ENCODE measurements around the gene SPSB2.

The SPSB2 gene

DNA sequence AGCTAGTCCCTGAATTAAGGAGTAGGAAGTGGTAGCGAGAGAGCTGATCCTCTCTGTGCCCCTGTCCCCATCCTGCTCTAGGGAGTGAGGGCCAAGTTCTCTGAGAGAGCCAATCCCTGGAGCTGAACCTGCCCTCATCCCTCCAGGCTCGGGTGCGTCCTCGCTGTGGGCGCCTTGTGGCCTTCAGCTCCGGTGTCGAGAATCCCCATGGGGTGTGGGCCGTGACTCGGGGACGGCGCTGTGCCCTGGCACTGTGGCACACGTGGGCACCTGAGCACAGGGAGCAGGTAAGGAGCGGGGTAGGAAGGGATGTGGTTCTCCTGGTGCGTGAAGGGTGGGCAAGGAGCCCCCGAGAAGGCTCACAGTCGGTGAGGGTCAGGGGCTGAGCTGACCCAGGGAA is 34.2 kb downstream of the SPSB2 start:
- Histone ChIP-seq H3K9me3 (ENCODE audit: control insufficient read depth, low read length) (no peaks in the 10 kb centered on the region), H3K27ac (ENCODE audit: low read depth, low read length, severe bottlenecking) (no peak overlapping the region), H3K36me3 (ENCODE audit: control insufficient read depth, insufficient read depth, low read length) (peaks cover 93% of the 10 kb centered on the region), H3K4me1 (ENCODE audit: control insufficient read depth, insufficient read depth, low read length, poor library complexity, severe bottlenecking) (no peaks in the 10 kb centered on the region), H3K4me3 (ENCODE audit: extremely low read depth, insufficient read depth, low read length, poor library complexity, severe bottlenecking) (no peak overlapping the region)
- 98 to 99% methylated on average over 10 to 14 of the region's 16 CpGs for whole genome bisulfite sequencing, 2 experiments (ENCODE audit: insufficient coverage in 2 of 2)

DNA sequence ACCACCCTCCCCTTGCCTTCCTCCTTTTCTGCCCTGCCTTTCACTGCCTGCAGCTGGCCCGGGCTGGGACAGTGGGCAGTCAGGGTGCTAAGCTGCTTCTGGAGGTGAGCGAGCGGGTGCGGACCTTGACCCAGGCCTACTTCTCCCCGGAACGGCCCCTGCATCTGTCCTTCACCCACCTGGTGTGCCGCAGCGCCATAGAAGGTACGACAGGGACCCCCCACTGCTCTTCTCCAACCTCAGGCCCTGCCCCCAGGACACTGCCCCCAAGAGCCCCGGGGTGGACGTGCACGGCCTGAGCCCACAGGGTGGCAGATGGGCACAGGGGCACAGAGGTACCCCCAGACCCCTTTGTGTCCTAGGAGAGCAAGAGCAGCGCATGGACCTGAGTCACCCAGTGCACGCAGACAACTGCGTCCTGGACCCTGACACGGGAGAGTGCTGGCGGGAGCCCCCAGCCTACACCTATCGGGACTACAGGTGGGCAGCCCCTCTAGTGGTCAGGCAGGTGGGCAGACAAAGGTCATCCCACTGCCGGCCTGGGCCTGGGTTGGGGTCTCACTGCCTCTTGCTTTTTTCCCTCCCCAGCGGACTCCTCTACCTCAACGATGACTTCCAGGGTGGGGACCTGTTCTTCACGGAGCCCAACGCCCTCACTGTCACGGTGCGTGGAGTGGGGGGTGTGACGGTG is 35.6 kb downstream of the SPSB2 start:
- no peaks in the 10 kb centered on the region for H3K4me1 ChIP-seq (ENCODE audit: control insufficient read depth, insufficient read depth, low read length, poor library complexity, severe bottlenecking)
- H3K9me3 ChIP-seq (ENCODE audit: control insufficient read depth, low read length): no peaks in the 10 kb centered on the region
- 95% methylated on average over 21 to 23 of the region's 26 CpGs for WGBS, 2 experiments (ENCODE audit: insufficient coverage in 2 of 2)
- peaks cover 92% of the 10 kb centered on the region for H3K36me3 ChIP-seq (ENCODE audit: control insufficient read depth, insufficient read depth, low read length)
- H3K27ac ChIP-seq (ENCODE audit: low read depth, low read length, severe bottlenecking): no peak overlapping the region
- no peak overlapping the region for H3K4me3 ChIP-seq (ENCODE audit: extremely low read depth, insufficient read depth, low read length, poor library complexity, severe bottlenecking)

DNA sequence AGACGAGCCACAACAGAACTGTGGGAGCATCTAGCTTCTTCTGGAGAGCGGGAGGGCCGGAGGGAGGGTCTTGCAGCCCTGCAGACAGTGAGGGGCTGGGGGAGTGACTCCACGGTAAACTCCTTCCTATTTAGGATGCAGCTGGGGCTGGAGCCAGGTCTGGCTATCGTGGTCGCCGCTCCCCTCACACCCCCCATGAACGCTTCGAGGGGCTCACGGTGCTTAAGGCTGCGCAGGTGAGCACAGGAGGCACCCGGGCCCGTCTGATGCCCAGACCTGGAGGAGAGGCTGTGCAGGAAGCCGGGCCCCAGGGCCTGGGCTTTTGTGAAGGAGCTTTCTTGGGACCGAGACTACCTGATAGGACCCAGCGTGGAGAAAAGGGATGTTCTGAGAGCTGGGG is 36.3 kb downstream of the SPSB2 start:
- H3K27ac ChIP-seq (ENCODE audit: low read depth, low read length, severe bottlenecking): no peak overlapping the region
- 89 to 90% methylated on average over 15 to 16 of the region's 16 CpGs for WGBS, 2 experiments (ENCODE audit: insufficient coverage in 2 of 2)
- H3K9me3 ChIP-seq (ENCODE audit: control insufficient read depth, low read length): no peaks in the 10 kb centered on the region
- peaks cover 93% of the 10 kb centered on the region for H3K36me3 ChIP-seq (ENCODE audit: control insufficient read depth, insufficient read depth, low read length)
- no peaks in the 10 kb centered on the region for H3K4me1 ChIP-seq (ENCODE audit: control insufficient read depth, insufficient read depth, low read length, poor library complexity, severe bottlenecking)
- no peak overlapping the region for H3K4me3 ChIP-seq (ENCODE audit: extremely low read depth, insufficient read depth, low read length, poor library complexity, severe bottlenecking)

DNA sequence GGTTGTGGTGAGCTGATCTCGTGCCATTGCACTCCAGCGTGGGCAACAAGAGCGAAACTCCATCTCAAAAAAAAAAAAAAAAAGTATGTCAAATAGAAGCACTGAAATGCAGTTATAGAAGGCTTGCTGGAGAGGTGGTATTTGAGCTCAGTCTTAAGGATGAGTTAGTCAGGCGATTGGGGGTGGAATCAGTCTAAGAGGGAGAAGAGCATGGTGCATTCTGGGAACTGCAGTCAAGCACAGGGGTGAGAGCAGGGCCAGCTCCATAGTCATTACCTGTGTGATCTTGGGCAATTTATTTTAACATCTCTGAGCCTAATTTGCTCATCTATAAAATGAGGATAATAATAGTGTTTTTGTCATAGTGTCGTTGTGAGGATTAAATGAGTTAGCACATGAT is 38.2 kb downstream of the SPSB2 start:
- H3K9me3 ChIP-seq (ENCODE audit: control insufficient read depth, low read length): no peaks in the 10 kb centered on the region
- H3K4me1 ChIP-seq (ENCODE audit: control insufficient read depth, insufficient read depth, low read length, poor library complexity, severe bottlenecking): peaks cover 5% of the 10 kb centered on the region
- peaks cover 96% of the 10 kb centered on the region for H3K36me3 ChIP-seq (ENCODE audit: control insufficient read depth, insufficient read depth, low read length)
- H3K4me3 ChIP-seq (ENCODE audit: extremely low read depth, insufficient read depth, low read length, poor library complexity, severe bottlenecking): no peak overlapping the region
- no peak overlapping the region for H3K27ac ChIP-seq (ENCODE audit: low read depth, low read length, severe bottlenecking)
- 90 to 91% methylated on average over 2 to 3 of the region's 5 CpGs for WGBS, 2 experiments (ENCODE audit: insufficient coverage in 2 of 2)

DNA sequence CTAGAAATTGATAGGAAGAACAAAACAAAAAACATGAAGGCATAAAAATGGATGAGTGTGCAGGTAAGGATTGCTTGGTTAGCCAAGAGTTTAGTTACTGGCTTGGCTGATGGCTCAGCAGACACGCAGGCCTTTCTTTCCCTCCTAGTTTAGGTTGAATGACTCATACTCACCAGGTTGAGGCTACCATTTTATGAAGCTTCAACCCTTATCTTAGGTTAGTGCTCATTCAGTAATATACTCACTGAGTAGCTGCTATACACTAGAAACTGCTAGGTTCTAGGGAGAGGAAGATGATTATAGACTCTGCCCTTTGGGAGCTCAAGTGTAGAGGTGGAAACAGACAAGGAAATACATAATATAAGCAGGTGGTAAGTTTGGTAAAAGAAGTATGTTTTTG is 38.8 kb downstream of the SPSB2 start:
- Histone ChIP-seq H3K4me3 (ENCODE audit: extremely low read depth, insufficient read depth, low read length, poor library complexity, severe bottlenecking) (no peak overlapping the region), H3K36me3 (ENCODE audit: control insufficient read depth, insufficient read depth, low read length) (peaks cover 91% of the 10 kb centered on the region), H3K4me1 (ENCODE audit: control insufficient read depth, insufficient read depth, low read length, poor library complexity, severe bottlenecking) (peaks cover 8% of the 10 kb centered on the region), H3K9me3 (ENCODE audit: control insufficient read depth, low read length) (no peaks in the 10 kb centered on the region), H3K27ac (ENCODE audit: low read depth, low read length, severe bottlenecking) (no peak overlapping the region)
- WGBS, 2 experiments (ENCODE audit: insufficient coverage in 2 of 2): 88 to 100% methylated on average over 1 of the region's 1 CpG

DNA sequence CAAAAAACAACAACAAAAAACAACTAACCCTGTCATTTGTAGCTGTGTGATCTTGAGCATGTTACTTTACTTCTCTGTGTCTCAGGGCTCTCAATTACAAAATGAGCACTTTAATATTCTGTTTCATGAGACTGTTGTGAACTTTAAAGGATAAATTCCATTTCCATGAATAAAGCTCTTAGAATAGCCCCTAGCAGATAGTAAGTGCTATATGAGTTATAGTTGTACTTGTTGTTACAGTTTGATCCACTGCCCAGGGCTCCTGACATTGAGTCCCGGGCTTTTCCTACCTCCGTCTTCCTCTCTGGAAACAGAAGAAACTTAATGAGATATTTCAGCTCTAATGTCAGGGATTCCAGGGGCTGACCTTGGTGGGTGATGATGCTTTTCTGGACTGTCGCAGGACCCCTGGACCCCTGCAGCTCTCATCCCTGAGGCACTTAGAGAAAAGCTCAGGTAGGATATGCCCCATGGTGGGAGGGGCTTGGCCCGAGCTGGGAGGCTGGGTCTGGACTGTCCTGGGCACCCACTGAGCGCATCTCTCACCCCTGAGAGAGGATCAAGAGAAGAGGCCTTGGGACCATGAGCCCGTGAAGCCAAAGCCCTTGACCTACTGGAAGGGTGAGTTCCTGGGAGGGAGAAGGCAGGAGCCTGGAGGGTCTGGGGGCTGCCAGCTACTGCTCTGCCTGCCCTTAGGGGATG is 39.8 kb downstream of the SPSB2 start:
- no peak overlapping the region for H3K27ac ChIP-seq (ENCODE audit: low read depth, low read length, severe bottlenecking)
- no peak overlapping the region for H3K4me3 ChIP-seq (ENCODE audit: extremely low read depth, insufficient read depth, low read length, poor library complexity, severe bottlenecking)
- H3K36me3 ChIP-seq (ENCODE audit: control insufficient read depth, insufficient read depth, low read length): peaks cover 81% of the 10 kb centered on the region
- peaks cover 8% of the 10 kb centered on the region for H3K4me1 ChIP-seq (ENCODE audit: control insufficient read depth, insufficient read depth, low read length, poor library complexity, severe bottlenecking)
- H3K9me3 ChIP-seq (ENCODE audit: control insufficient read depth, low read length): no peaks in the 10 kb centered on the region
- 88 to 96% methylated on average over 6 of the region's 6 CpGs for WGBS, 2 experiments (ENCODE audit: insufficient coverage in 2 of 2)

DNA sequence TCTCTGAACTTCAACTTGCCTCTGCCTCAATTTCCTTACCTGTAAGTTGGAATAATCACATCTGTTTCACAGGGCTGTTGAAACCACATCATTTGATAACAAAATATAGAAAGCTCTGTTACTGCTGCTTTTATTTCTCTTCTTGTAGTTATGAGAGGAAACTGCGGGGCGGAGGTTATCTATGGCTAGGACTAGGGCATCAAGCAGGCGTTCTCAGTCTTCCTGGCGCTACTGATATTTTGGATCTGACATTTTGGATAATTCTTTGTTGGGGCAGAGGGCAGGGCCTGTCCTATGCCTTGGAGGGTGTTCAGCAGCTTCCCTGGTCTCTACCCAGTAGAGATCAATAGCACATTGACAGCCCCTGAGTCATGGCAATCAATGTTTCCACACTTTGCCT is 41.0 kb downstream of the SPSB2 start:
- Histone ChIP-seq H3K4me1 (ENCODE audit: control insufficient read depth, insufficient read depth, low read length, poor library complexity, severe bottlenecking) (peaks cover 12% of the 10 kb centered on the region), H3K9me3 (ENCODE audit: control insufficient read depth, low read length) (no peaks in the 10 kb centered on the region), H3K4me3 (ENCODE audit: extremely low read depth, insufficient read depth, low read length, poor library complexity, severe bottlenecking) (no peak overlapping the region), H3K36me3 (ENCODE audit: control insufficient read depth, insufficient read depth, low read length) (peaks cover 69% of the 10 kb centered on the region), H3K27ac (ENCODE audit: low read depth, low read length, severe bottlenecking) (no peak overlapping the region)
- WGBS, 2 experiments (ENCODE audit: insufficient coverage in 2 of 2): 92 to 96% methylated on average over 2 to 3 of the region's 4 CpGs

DNA sequence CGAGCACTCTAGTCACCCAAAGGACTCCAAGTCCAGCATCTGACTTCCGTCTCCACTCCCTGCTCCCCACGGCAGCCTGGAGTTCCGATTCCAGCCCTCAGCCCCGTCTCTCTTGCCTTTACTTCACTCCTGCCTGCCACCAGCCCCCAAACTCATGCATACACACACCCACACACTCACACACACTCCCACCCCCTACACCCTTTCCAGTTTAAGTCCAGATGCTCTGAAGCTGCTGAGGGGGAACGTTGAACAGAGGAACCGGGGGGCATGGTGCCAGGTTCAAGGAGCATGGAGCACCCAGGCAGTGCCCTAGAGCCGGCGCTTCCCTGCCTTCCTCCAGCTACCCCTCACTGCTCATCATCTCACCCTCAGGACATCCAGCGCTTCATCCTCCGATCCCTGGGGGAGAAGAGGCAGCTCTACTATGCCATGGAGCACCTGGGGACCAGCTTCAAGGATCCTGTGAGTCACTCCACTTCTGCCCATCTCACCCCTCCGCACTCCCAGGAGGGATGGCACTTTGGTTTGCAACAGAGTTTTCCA is 41.6 kb downstream of the SPSB2 start:
- H3K36me3 ChIP-seq (ENCODE audit: control insufficient read depth, insufficient read depth, low read length): peaks cover 67% of the 10 kb centered on the region
- WGBS, 2 experiments (ENCODE audit: insufficient coverage in 2 of 2): 95 to 97% methylated on average over 6 to 10 of the region's 12 CpGs
- no peak overlapping the region for H3K27ac ChIP-seq (ENCODE audit: low read depth, low read length, severe bottlenecking)
- H3K4me3 ChIP-seq (ENCODE audit: extremely low read depth, insufficient read depth, low read length, poor library complexity, severe bottlenecking): no peak overlapping the region
- no peaks in the 10 kb centered on the region for H3K9me3 ChIP-seq (ENCODE audit: control insufficient read depth, low read length)
- peaks cover 16% of the 10 kb centered on the region for H3K4me1 ChIP-seq (ENCODE audit: control insufficient read depth, insufficient read depth, low read length, poor library complexity, severe bottlenecking)

DNA sequence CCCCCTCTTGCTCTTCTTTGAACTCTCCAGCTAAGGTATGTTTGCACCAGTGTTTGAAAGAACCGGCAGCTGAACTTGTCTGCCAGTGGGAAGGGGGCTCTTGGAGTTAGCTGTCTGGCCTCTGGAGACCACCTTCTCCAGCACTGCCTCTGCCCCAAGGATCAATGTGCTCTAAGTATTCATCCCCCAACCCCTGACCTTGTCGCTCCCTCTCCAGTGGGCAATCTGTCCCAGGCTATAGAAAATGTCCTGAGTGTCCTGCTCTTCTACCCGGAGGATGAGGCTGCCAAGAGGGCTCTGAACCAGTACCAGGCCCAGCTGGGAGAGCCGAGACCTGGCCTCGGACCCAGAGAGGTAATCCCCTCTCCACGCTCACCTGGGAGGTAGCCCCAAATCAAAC is 42.1 kb downstream of the SPSB2 start:
- Histone ChIP-seq H3K9me3 (ENCODE audit: control insufficient read depth, low read length) (no peaks in the 10 kb centered on the region), H3K36me3 (ENCODE audit: control insufficient read depth, insufficient read depth, low read length) (peaks cover 67% of the 10 kb centered on the region), H3K4me3 (ENCODE audit: extremely low read depth, insufficient read depth, low read length, poor library complexity, severe bottlenecking) (no peak overlapping the region), H3K27ac (ENCODE audit: low read depth, low read length, severe bottlenecking) (no peak overlapping the region), H3K4me1 (ENCODE audit: control insufficient read depth, insufficient read depth, low read length, poor library complexity, severe bottlenecking) (peaks cover 16% of the 10 kb centered on the region)
- WGBS, 2 experiments (ENCODE audit: insufficient coverage in 2 of 2): 92 to 100% methylated on average over 4 to 5 of the region's 6 CpGs

DNA sequence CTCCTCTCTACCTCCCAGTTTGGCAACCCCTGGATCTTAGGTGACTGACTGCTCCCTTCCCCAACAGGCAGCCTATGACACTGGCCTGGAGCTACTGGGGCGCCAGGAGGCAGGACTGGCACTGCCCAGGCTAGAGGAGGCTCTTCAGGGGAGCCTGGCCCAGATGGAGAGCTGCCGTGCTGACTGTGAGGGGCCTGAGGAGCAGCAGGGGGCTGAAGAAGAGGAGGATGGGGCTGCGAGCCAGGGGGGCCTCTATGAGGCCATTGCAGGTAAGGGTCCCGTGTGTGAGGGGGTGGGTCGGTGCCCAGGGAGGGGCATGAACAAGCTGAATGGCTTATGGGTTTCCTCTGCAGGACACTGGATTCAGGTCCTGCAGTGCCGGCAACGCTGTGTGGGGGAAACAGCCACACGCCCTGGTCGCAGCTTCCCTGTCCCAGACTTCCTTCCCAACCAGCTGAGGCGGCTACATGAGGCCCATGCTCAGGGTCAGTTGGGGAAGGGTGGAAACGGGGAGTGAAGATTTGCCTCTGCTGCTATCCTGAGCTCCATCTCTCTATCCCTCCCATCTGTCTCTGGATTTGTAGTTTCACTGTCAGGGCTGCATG is 42.7 kb downstream of the SPSB2 start:
- 82 to 92% methylated on average over 7 to 9 of the region's 11 CpGs for WGBS, 2 experiments (ENCODE audit: insufficient coverage in 2 of 2)
- Histone ChIP-seq H3K4me1 (ENCODE audit: control insufficient read depth, insufficient read depth, low read length, poor library complexity, severe bottlenecking) (peaks cover 16% of the 10 kb centered on the region), H3K36me3 (ENCODE audit: control insufficient read depth, insufficient read depth, low read length) (peaks cover 62% of the 10 kb centered on the region), H3K9me3 (ENCODE audit: control insufficient read depth, low read length) (no peaks in the 10 kb centered on the region), H3K4me3 (ENCODE audit: extremely low read depth, insufficient read depth, low read length, poor library complexity, severe bottlenecking) (peak overlapping the region; percentile 99), H3K27ac (ENCODE audit: low read depth, low read length, severe bottlenecking) (no peak overlapping the region)
